Stimulated activated CD8-positive, alpha-beta memory T cell treated with anti-CD3 and anti-CD28 coated beads, Interleukin-15, amount 100 ng/mL, for 24 hours (primary cell): ENCODE results near the gene LSM14A.
A peak's percentile ranks its signal among the peaks of the same experiment; 100 is the strongest.
"Not testable (repeated sequence)": the region's sequence is repeated elsewhere in the genome, so short reads cannot be mapped to it uniquely, and the experiment has no call there.

Source experiments
- DNase-seq: peaks from one replicate; pipeline ENCODE4 v3.0.0-alpha.2; 2020; ENCODE audit warnings: low read depth

LSM14A gene

DNA sequence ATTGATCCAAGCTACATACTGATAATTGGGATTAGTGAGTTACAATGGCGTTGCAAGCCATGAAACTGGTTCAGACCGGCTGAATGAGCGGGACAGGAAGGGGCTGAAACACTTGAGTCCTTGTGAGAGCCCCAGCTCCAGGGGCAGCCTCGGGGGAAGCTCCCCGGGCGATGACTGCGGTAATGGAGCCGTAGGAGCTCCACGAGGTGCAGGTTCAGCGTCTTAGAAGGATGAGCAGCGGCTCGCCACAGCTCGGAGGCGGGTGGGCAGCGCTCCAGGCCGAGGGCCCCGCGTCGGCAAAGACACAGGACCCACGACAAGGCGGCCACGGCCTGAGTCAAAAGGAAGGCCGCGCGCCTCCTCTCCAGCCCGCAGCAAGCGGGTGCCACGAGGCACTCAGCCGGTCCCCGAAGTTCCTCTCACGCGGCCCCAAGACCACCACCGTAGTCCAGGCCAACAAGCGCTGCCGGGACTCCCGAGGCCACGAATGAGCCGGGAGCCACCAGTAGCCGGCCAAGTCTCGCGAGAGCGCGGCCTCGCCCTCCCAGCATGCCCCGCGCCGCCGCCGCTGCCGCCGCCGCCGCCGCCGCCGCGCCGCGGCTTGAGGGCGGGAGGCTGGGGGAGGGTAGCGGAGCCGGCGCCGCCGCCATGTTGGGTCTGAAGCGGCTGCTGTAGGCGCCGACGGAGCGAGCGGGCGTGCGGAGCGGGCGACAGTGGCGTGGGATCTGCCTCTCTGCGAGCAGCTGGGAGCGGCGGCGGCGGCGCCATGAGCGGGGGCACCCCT lies at the start of gene LSM14A:
Gene LSM14A (plus strand): TSS at position 628 of the 784 bp plus-strand sequence. CDS start 139 bp downstream, at position 767.
- peak; percentile 80 for DNase-seq

DNA sequence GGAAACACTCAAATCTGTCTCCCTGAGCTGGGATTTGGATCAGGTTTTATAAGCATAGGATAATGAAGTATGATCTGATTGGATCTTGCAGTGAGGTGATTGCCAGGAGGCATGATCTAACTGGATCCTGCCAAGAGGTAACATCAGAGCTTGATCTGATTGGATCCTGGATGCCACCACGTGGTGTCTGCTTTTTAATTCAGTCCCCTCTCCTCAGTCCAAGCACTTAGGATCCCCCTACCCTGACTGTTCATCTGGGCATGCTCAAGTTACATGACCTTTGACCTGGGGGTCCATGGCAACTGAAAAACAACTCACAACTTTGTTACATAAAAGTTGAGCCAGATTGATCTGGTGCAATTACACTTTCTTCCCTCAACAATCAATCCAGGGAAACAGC lies 47.5 kb upstream of the LSM14A start:
- DNase-seq: no peak

DNA sequence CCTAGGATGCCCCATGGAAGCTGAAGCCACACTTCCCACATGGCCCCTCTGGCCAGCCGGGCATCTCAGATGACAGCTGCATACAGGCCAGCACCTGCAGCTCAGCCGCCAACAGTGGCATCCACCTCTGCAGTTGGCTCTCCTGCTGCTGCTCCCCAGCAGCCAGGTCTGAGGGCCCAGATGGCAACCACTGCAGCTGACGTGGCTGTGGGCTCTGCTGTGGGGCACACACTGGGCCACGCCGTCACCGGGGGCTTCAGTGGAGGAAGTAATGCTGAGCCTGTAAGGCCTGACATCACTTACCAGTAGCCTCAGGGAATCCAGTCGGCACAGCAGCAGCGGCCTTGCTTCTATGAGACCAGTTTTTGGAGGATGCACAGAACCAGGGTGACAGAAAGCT lies 45.3 kb upstream of the LSM14A start:
- DNase-seq: no peak

DNA sequence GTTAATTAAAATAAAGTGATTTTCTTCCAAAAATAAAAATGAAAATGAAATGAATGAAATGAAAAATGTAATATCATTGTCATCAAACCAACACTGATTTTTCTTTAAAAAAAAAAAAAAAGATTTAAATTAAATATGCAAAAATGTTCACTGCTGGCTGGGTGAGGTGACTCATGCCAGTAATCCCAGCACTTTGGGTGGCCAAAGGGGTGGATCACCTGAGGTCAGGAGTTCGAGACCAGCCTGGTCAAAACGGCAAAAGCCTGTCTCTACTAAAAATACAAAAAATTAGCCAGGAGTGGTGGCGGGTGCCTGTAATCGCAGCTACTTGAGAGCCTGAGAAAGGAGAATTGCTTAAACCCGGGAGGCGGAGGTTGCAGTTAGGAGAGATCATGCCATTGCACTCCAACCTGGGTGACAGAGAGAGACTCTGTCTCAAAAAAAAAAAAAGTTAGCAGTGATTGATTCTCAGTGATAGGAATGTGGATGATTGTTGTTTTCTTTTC lies 44.6 kb upstream of the LSM14A start:
- no peak for DNase-seq

DNA sequence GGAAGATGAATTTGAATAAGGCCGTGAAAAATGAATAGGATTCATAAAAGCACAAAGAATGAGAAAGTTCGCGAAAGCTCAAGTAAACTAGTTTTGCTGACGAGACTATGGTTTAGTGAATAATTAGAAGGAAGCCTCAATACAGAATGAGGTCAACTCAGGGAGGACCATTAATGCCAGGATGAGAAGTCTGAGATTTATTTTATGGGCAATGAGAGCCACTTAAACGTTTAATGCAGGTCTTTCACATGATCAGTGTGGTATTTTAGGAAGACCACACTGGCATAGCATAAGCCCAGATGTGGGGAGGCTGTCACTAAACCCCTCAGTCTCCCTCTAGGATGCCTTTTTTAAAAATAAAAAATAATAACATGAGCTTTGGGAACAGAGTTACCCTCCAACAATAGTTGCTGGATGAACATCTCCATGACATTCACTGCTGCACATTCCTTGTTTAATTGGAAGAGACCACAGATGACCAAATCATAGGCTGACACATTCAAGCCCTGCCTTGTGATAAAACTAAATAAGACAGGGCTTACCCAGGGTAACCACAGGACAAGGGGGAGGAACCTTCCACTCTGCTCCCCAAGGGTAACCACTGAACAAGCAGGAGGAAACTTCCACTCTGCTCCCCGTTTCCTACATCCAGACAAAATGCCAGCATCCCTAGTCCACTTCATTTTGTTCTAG lies 43.6 kb upstream of the LSM14A start:
- DNase-seq: no peak

DNA sequence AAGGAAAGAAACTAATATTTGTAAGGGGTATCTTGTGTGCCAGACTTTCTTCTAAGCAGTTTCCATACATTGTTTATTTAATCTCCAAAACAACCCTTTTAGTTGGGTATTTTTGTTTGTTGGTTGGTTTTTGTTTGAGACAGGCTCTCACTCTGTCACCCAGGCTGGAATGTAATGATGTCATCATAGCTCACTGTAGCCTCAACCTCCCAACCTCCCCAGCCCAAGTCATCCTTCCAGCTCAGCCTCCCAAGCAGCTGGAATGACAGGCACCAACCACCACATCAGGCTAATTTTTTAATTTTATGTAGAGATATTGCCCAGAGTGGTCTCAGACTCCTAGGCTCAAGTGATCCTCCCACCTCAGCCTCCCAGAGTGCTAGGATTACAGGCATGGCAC lies 41.2 kb upstream of the LSM14A start:
- DNase-seq: no peak

DNA sequence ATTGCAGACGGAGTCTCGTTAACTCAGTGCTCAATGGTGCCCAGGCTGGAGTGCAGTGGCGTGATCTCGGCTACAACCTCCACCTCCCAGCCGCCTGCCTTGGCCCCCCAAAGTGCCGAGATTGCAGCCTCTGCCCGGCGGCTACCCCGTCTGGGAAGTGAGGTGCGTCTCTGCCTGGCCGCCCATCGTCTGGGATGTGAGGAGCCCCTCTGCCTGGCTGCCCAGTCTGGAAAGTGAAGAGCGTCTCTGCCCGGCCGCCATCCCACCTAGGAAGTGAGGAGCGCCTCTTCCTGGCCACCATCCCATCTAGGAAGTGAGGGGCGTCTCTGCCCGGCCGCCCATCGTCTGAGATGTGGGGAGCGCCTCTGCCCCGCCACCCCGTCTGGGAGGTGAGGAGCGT lies 40.2 kb upstream of the LSM14A start:
- not testable (repeated sequence) for DNase-seq

DNA sequence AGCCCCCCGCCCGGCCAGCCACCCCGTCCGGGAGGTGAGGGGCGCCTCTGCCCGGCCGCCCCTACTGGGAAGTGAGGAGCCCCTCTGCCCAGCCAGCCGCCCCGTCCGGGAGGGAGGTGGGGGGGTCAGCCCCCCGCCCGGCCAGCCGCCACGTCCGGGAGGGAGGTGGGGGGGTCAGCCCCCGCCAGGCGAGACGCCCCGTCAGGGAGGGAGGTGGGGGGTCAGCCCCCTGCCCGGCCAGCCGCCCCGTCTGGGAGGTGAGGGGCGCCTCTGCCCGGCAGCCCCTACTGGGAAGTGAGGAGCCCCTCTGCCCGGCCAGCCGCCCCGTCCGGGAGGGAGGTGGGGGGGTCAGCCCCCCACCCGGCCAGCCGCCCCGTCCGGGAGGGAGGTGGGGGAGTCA lies 39.6 kb upstream of the LSM14A start:
- not testable (repeated sequence) for DNase-seq

DNA sequence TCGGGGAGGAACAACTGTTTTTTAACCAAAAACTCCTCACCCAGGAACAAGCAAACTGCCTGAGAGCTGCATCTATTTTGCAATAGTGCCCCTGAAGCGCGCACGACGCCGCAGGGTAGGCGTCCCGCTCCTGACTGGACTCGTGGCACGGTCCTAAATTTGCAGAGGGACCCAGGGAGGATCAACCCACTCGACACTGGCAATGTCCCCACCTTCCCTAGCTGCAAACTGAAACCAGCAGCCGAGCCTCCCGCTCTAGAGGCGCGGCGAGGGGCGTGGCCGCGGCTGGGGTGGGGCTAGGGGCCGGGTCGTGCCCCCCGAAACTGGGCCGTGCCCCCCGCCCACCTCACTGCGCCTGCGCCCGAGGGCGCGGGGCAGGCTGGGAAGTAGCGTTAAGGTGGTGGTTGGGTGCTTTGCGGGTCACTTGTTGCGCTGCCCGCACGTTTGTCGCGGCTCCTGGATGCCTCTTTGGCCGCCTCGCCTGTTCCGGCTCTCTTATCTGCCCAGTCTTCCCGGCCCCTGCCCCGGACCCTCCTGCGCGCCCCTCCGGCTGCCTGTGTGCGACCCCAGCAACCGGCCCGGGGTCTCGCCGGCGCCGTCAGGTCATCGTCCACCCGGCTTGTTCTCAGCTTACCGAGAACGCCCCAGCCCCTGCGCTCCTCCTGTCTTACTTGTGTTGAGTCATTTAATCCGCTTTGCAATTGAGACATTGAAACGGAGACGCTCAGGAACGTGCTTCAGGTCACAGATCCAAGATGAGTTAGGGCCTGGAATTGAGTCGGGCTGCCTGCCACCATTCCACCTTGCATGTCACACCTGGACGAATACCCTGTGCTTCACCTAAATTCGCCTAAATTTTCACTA lies 37.9 kb upstream of the LSM14A start:
- DNase-seq: peak; percentile 87

DNA sequence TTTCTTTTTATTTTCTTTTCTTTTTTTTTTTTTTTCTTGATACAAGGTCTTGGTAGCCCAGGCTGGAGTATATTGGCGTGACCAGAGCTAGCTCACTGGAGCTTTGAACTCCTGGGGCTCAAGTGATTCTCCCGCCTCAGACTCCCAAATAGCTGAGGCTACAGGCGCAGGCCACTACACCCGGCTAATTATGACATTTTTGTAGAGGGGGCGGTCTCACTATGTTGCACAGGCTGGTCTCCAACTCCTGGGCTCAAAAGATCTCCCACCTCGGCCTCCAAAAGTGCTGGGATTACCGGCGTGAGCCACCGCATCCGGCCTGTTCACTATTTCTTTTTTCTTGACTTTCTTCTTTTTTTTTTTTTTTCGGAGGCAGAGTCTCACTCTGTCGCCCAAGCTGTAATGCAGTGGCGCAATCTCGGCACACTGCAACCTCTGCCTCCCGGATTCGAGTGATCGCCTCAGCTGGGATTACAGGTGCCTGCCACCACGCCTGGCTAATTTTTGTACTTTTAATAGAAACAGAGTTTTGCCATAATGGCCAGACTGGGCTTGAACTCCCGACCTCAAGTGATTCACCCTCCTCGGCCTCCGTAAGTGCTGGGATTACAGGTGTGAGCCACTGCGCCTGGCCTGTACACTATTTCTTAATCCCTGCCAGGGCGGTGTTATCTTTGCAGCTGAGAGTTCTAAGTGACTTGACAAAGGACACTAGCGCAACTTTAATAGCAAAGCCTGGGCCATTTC lies 37.1 kb upstream of the LSM14A start:
- DNase-seq: no peak

DNA sequence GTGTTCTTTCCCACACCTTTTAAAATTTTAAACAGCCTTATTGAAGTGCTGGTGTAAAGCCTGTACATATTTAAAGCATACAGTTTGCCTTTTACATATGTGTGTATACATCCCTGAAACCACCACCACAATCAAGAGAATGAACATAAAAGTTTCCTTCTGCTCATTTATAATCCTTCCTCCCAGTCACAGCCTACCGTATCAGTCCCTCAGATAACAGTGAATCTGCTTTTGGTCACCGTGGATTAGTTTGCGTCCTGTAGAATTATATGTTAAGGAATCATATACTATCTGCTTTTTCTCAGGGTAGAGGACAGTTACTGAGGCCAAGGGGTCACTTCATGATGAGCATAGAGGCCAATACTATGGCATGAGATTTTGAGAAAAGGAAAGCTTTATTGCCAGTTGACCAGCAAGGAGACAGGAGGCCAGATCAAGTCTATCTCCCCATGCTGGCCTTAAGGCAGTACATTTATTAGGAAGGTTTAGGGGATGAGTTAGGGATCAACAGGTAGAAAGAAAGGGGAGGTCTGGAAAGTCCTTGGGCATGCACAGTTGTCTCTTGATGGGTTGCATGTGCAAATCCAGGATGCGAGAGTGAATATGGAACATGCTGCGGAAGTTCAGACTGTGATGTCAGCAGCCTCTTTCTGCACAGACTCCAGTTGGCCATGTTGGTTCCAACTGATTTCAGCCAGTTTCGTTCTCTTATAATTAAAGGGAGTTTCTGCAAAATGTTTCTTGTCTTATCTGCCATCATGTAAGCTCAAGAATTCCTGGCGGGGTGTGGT lies 36.3 kb upstream of the LSM14A start:
- no peak for DNase-seq

DNA sequence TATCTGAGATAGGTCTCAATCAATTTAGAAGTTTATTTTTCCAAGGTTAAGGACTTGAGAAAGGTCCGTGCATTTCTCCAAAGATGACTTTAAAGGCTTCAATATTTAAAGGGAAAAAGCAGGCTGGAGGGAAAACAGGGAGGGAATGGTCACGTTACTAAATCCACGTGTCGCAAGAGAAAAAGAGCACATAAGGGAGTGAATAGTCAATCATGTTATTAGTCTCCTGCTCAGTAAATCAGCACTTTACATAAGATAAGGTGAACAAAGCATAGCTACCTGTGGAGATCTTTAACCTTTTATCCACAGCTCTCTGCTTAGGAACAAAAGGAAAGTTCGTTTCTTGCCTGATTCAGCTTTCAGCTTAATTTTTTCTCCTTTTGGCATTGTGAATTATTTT lies 31.3 kb upstream of the LSM14A start:
- no peak for DNase-seq

DNA sequence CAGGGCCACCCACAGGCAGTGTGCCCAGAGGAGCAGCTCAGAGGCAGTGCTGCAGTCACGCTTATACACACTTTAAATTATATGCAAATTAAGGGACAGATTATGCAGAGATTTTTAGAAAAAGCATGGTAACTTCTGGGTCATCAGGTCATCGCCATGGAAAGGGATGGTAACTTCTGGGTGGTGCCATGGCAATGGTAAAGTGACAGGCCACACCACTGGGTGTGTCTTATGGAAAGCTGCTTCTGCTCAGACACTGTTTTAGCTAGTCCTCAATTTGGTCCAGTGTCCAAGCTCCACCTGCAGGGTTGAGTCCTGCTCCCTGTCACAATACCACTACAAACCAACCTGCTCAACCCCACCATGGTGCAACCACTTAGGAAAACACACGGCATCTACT lies 29.9 kb upstream of the LSM14A start:
- DNase-seq: no peak

DNA sequence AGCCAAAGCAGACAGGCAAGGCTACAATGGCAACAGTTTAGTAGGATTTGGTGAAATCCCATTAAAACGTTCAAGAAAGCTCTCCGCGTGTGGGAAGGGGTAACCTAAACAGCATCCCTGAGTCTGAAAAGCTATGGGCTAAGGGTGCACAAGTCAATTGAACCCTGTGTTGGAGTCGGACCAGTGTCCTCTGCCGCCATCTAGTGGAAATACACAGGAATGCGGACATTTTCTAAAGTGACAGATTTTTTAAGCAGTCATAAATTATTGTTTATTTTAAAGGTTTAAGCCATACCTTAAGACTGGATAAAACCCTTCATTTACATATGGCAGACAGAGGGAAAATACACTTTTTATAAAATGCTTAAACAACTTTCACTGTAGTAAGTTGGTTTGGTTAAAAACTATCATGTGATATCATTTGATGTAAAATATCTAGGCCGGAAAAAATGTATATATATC lies 26.5 kb upstream of the LSM14A start:
- DNase-seq: no peak

DNA sequence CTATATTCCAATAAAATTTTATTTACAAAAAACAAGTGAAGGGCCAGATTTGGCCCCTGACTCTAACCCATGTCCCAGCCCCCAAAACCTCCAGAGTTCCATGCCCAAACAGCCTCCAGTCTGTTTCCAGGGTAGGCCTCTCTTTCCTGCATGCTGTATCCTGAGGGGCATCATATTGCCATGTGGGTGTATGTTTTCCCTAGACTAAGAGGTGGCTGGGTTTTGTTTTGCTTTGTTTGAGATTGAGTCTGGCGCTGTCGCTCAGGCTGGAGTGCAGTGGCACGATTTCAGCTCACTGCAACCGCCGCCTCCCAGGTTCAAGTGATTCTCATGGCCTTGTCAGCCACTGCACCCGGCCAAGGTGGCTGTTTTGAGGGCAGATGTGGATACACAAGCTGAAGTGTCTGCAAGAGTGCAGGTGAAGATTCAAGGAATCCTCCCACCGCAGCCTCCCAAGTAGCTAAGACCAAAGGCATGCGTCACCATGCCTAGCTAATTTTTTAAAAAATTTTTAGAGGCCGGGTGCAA lies 23.6 kb upstream of the LSM14A start:
- no peak for DNase-seq

DNA sequence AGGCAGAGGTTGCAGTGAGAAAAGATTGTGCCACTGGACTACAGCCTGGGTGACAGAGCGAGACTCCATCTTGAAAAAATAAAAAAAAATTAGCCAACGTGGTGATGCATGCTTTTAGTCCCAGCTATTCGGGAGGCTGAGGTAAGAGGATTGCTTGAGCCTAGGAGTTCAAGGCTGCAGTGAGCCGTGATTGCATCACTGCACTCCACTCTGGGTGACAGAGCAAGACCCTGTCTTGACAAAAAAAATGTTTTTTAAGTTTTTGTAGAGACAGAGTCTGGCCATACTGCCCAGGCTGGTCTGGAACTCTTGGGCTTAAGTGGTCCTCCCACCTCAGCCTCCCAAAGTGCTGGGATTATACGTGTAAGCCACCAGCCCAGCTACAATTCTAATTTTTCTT lies 22.4 kb upstream of the LSM14A start:
- no peak for DNase-seq

DNA sequence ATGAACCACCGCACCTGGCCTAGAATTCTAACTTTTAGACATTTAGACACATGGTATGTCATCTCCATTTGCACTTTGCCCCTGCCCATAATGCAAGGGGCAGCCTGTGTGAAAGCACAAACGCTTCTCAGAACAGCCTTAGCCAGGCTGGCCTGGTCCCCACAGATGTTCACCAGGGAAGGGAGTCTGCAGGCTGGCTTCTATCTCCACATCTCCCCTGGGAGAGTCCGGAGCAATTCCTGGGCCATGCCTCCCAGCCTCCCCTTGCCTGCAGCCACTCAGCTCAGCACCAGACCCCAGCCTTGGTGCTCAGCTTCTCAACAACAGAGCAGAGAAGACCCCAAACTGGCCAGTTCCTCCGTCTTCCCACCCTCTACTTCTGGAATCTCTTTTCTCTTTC lies 21.7 kb upstream of the LSM14A start:
- DNase-seq: no peak

DNA sequence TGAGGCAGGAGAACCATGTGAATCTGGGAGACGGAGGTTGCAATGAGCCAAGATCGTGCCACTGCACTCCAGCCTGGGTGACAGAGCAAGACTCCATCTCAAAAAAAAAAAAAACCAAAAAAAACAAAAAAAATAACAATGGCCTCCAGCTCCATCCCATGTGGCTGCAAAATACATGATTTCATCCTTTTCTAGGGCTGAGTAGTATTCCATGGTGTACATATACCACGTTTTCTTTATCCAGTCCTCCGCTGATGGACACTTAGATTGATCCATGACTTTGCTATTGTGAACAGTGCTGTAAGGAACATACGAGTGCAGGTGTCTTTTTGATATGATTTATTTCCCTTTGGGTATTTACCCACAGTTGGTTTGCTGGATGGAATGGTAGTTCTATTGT lies 20.9 kb upstream of the LSM14A start:
- no peak for DNase-seq

DNA sequence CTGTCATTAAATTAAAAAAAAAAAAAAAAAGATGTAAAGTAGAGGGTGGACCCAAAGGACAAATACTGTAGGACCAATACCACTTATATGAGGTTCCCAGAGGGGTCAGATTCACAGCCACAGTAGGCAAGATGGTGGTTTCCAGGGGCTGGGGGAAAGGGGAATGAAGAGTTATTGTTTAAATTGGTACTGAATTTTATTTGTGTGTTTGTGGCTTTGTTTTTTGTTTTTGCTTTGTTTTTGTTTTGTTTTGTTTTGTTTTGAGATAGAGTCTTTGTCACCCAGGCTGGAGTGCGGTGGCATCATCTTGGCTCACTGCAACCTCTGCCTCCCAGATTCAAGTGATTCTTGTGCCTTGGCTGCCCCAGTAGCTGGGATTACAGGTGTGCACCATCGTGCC lies 17.9 kb upstream of the LSM14A start:
- no peak for DNase-seq

DNA sequence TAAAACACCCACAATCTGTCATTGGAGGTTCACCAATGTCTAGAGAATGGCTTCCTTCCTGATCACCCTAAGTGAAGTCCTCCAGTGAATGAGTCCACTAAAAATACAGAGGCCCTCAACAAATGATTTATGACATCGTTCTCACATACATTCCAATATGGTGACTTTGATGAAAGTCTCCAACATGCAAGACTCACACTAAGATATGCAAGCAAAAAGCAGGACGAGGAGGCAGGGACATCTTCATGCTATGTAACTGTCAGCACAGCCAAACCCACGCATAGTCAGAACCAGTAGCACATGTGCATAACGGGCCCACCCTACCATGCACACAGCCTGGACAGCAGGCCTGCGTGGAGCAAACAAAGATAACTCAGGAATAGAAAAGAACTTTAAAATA lies 16.6 kb upstream of the LSM14A start:
- no peak for DNase-seq

DNA sequence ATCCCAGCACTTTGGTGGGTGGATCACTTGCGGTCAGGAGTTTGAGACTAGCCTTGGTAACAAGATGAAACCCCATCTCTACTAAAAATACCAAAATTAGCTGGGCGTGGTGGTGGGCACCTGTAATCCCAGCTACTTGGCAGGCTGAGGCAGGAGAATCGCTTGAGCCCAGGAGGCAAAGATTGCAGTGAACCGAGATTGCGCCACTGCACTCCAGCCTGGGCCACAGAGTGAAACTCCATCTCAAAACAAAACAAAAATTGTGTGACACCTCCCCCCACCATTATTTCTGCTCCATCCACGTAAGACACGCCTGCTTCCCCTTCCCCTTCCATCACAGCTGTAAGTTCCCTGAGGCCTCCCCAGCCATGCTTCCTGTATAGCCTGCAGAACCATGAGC lies 13.3 kb upstream of the LSM14A start:
- DNase-seq: not testable (repeated sequence)
